ENCODE data around the gene KCNMA1.

KCNMA1 gene

GRCh38 chr10:77386838-77387237, 250.8 kb downstream of the KCNMA1 start:
- TF ChIP-seq RAD21 (IDR thresholded peaks at IDR 0.05; ENCODE audit: low read depth) (no peak), FOXM1 (IDR thresholded peaks at IDR 0.05; ENCODE audit: borderline replicate concordance, low read depth) (no peak), NFIC (IDR thresholded peaks at IDR 0.05) (no peak), TCF12 (IDR thresholded peaks at IDR 0.05; ENCODE audit: low read depth) (no peak), ZBTB7A (IDR thresholded peaks at IDR 0.05; ENCODE audit: low read depth) (no peak), EGR1 (IDR thresholded peaks at IDR 0.05) (no peak), TAF1 (IDR thresholded peaks at IDR 0.05; ENCODE audit: low read depth) (no peak), USF1 (IDR thresholded peaks at IDR 0.05) (no peak), EP300 (IDR thresholded peaks at IDR 0.05; ENCODE audit: borderline replicate concordance) (no peak), YY1 (IDR thresholded peaks at IDR 0.05; ENCODE audit: low read depth) (no peak)
- TF ChIP-seq, protein P1, sequence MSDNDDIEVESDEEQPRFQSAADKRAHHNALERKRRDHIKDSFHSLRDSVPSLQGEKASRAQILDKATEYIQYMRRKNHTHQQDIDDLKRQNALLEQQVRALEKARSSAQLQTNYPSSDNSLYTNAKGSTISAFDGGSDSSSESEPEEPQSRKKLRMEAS (IDR thresholded peaks at IDR 0.05) = no peak

- TF ChIP-seq USF1 (IDR thresholded peaks at IDR 0.05) (no peak), FOXM1 (IDR thresholded peaks at IDR 0.05; ENCODE audit: borderline replicate concordance, low read depth) (no peak), TEAD4 (IDR thresholded peaks at IDR 0.05) (no peak), NFIC (IDR thresholded peaks at IDR 0.05) (no peak), CEBPB (IDR thresholded peaks at IDR 0.05) (no peak)
These were observed 251.2 kb downstream of the KCNMA1 start for GRCh38 chr10:77386365-77386764.

GRCh38 chr10:77385315-77385714, 252.3 kb downstream of the KCNMA1 start:
- no peak for TF ChIP-seq REST (IDR thresholded peaks at IDR 0.05; ENCODE audit: low read depth)
- no peak for TF ChIP-seq YY1 (IDR thresholded peaks at IDR 0.05; ENCODE audit: low read depth)
- TF ChIP-seq CEBPB (IDR thresholded peaks at IDR 0.05) = no peak
- no peak for TF ChIP-seq EGR1 (IDR thresholded peaks at IDR 0.05)
- no peak for TF ChIP-seq USF1 (IDR thresholded peaks at IDR 0.05)
- no peak for TF ChIP-seq CREB1 (IDR thresholded peaks at IDR 0.05; ENCODE audit: low read depth)
- TF ChIP-seq FOXM1 (IDR thresholded peaks at IDR 0.05; ENCODE audit: borderline replicate concordance, low read depth) = no peak
- TF ChIP-seq, protein P1 (IDR thresholded peaks at IDR 0.05) = no peak
- TF ChIP-seq EP300 (IDR thresholded peaks at IDR 0.05; ENCODE audit: borderline replicate concordance) = no peak
- no peak for TF ChIP-seq TCF12 (IDR thresholded peaks at IDR 0.05; ENCODE audit: low read depth)
- no peak for TF ChIP-seq TAF1 (IDR thresholded peaks at IDR 0.05; ENCODE audit: low read depth)
- TF ChIP-seq TEAD4 (IDR thresholded peaks at IDR 0.05) = no peak
- TF ChIP-seq NFIC (IDR thresholded peaks at IDR 0.05) = no peak
- TF ChIP-seq RAD21 (IDR thresholded peaks at IDR 0.05; ENCODE audit: low read depth) = no peak

DNA sequence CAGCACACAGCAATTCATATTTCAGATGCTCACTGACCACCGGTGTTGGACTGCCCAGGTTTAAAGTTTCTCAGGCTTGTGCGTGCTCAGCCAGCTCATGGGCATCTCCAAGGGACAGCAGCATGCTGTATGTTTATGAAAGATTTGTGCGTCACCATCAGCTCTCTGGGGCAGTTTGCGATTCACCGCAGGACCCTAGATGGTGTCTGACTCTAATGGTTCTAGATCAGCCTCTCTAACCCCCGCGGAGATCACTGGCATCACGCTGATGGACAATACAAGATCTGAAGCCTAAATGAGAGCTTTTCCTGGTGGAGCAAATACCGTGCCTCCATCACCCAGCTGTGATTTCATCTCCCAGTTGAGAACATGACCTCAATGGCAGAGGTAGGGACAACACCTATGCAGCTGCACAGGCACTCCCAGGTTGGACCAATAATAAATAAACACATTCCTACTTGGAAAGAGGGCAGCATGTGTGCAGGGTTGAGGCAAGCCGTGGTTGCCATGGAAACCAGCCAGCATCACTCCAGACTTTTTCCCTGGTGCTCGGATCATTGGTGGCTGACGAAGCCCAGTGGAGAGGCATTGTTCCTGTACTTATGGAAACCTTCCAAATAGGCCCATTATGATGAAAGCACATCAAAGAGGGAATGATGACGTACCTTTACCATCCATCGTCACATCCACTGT, 253.6 kb downstream of the KCNMA1 start:
- TF ChIP-seq TCF12 (IDR thresholded peaks at IDR 0.05; ENCODE audit: low read depth) = no peak
- no peak for TF ChIP-seq CEBPB (IDR thresholded peaks at IDR 0.05)
- no peak for TF ChIP-seq RAD21 (IDR thresholded peaks at IDR 0.05; ENCODE audit: low read depth)
- TF ChIP-seq TAF1 (IDR thresholded peaks at IDR 0.05; ENCODE audit: low read depth) = no peak
- TF ChIP-seq FOXM1 (IDR thresholded peaks at IDR 0.05; ENCODE audit: borderline replicate concordance, low read depth) = no peak
- TF ChIP-seq NFIC (IDR thresholded peaks at IDR 0.05) = no peak
- TF ChIP-seq EP300 (IDR thresholded peaks at IDR 0.05; ENCODE audit: borderline replicate concordance) = no peak
- no peak for TF ChIP-seq ZBTB7A (IDR thresholded peaks at IDR 0.05; ENCODE audit: low read depth)
- TF ChIP-seq, protein P1 (IDR thresholded peaks at IDR 0.05) = no peak
- TF ChIP-seq EGR1 (IDR thresholded peaks at IDR 0.05) = no peak
- TF ChIP-seq CREB1 (IDR thresholded peaks at IDR 0.05; ENCODE audit: low read depth) = no peak
- TF ChIP-seq YY1 (IDR thresholded peaks at IDR 0.05; ENCODE audit: low read depth) = no peak
- TF ChIP-seq USF1 (IDR thresholded peaks at IDR 0.05) = no peak
- TF ChIP-seq TEAD4 (IDR thresholded peaks at IDR 0.05) = no peak
- no peak for TF ChIP-seq REST (IDR thresholded peaks at IDR 0.05; ENCODE audit: low read depth)

Data from Ishikawa (cell line).